ENCODE measurements around the gene CAMSAP1. TPM values are rescaled to one million over a fixed set of nuclear protein-coding genes. Genes with fewer than 3 reads are reported as not detected.

Gene CAMSAP1
- total RNA-seq, 1 donor from 2014 or later = 20.0 TPM

GRCh38 chr9:135874859-135875258 is 32.5 kb downstream of the CAMSAP1 start:
- Histone ChIP-seq H3K4me3 (no peak overlapping the region), H3K9me3 (replicated peaks) (no peaks in the 10 kb centered on the region), H3K27me3 (ENCODE audit: low read depth) (no peaks in the 10 kb centered on the region), H3K36me3 (no peaks in the 10 kb centered on the region), H3K4me1 (peaks cover 20% of the 10 kb centered on the region), H3K27ac (replicated peaks) (no peak overlapping the region)
- intact Hi-C loops (cut with micrococcal nuclease) = no loop called here
- TF ChIP-seq, protein P1, sequence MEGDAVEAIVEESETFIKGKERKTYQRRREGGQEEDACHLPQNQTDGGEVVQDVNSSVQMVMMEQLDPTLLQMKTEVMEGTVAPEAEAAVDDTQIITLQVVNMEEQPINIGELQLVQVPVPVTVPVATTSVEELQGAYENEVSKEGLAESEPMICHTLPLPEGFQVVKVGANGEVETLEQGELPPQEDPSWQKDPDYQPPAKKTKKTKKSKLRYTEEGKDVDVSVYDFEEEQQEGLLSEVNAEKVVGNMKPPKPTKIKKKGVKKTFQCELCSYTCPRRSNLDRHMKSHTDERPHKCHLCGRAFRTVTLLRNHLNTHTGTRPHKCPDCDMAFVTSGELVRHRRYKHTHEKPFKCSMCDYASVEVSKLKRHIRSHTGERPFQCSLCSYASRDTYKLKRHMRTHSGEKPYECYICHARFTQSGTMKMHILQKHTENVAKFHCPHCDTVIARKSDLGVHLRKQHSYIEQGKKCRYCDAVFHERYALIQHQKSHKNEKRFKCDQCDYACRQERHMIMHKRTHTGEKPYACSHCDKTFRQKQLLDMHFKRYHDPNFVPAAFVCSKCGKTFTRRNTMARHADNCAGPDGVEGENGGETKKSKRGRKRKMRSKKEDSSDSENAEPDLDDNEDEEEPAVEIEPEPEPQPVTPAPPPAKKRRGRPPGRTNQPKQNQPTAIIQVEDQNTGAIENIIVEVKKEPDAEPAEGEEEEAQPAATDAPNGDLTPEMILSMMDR (IDR thresholded peaks at IDR 0.05; ENCODE audit: borderline replicate concordance) = no peak
- no peak for DNase-seq

GRCh38 chr9:135869909-135870308 is 37.4 kb downstream of the CAMSAP1 start:
- TF ChIP-seq, protein P1 (IDR thresholded peaks at IDR 0.05; ENCODE audit: borderline replicate concordance) = no peak
- no peaks in the 10 kb centered on the region for H3K4me1 ChIP-seq
- no peak overlapping the region for H3K27ac ChIP-seq (replicated peaks)
- H3K4me3 ChIP-seq = no peak overlapping the region
- H3K27me3 ChIP-seq (ENCODE audit: low read depth) = no peaks in the 10 kb centered on the region
- no peaks in the 10 kb centered on the region for H3K9me3 ChIP-seq (replicated peaks)
- no peak for DNase-seq
- intact Hi-C loops (cut with micrococcal nuclease) = no loop called here
- peaks cover 8% of the 10 kb centered on the region for H3K36me3 ChIP-seq

GRCh38 chr9:135865531-135865930 is 41.8 kb downstream of the CAMSAP1 start:
- TF ChIP-seq, protein P1 (IDR thresholded peaks at IDR 0.05; ENCODE audit: borderline replicate concordance) = no peak
- H3K4me3 ChIP-seq = no peak overlapping the region
- H3K9me3 ChIP-seq (replicated peaks) = no peaks in the 10 kb centered on the region
- no peak overlapping the region for H3K27ac ChIP-seq (replicated peaks)
- intact Hi-C loops (cut with micrococcal nuclease) = no loop called here
- H3K4me1 ChIP-seq = peaks cover 8% of the 10 kb centered on the region
- peaks cover 8% of the 10 kb centered on the region for H3K36me3 ChIP-seq
- no peak for DNase-seq
- H3K27me3 ChIP-seq (ENCODE audit: low read depth) = no peaks in the 10 kb centered on the region

- Histone ChIP-seq H3K36me3 (peaks cover 8% of the 10 kb centered on the region), H3K27ac (replicated peaks) (no peak overlapping the region), H3K4me3 (no peak overlapping the region), H3K4me1 (peaks cover 8% of the 10 kb centered on the region), H3K9me3 (replicated peaks) (no peaks in the 10 kb centered on the region), H3K27me3 (ENCODE audit: low read depth) (no peaks in the 10 kb centered on the region)
- TF ChIP-seq, protein P1 (IDR thresholded peaks at IDR 0.05; ENCODE audit: borderline replicate concordance) = peak; percentile 90
- DNase-seq = peak; percentile 68
- intact Hi-C loops (cut with micrococcal nuclease) = no loop called here
These were observed 42.8 kb downstream of the CAMSAP1 start for GRCh38 chr9:135864447-135865049.

- intact Hi-C loops (cut with micrococcal nuclease) = no loop called here
- TF ChIP-seq, protein P1 (IDR thresholded peaks at IDR 0.05; ENCODE audit: borderline replicate concordance) = no peak
These were observed 44.5 kb downstream of the CAMSAP1 start for GRCh38 chr9:135862809-135863208.

More at GRCh38 chr9:135862809-135863208, 44.5 kb downstream of the CAMSAP1 start:
- peaks cover 8% of the 10 kb centered on the region for H3K4me1 ChIP-seq
- H3K27ac ChIP-seq (replicated peaks) = no peak overlapping the region
- H3K4me3 ChIP-seq = no peak overlapping the region
- H3K9me3 ChIP-seq (replicated peaks) = no peaks in the 10 kb centered on the region
- no peak for DNase-seq
- peaks cover 8% of the 10 kb centered on the region for H3K36me3 ChIP-seq
- no peaks in the 10 kb centered on the region for H3K27me3 ChIP-seq (ENCODE audit: low read depth)
